Upper lobe of right lung (tissue), 1 donor: ENCODE measurements around the gene ANO1. TPM values are rescaled to one million over a fixed set of nuclear protein-coding genes. Genes with fewer than 3 reads are reported as not detected.

Experiments
- ATAC-seq: fragments of 200-7000 bp; cut with Tn5 transposase; one replicate; pipeline ENCODE4 v1.9.1; 2020; ENCODE audit warnings: mild to moderate bottlenecking, moderate library complexity
- DNase-seq: peaks from one replicate; pipeline ENCODE4 v3.0.0-alpha.2; 2020
- H3K27ac ChIP-seq: fragments of 200-600 bp; one replicate; pipeline ENCODE4 v1.8.0; 2022
- H3K27me3 ChIP-seq: fragments of 200-600 bp; one replicate; pipeline ENCODE4 v1.8.0; 2022; ENCODE audit warnings: mild to moderate bottlenecking
- H3K36me3 ChIP-seq: fragments of 200-600 bp; one replicate; pipeline ENCODE4 v1.8.0; 2022
- H3K4me1 ChIP-seq: fragments of 200-600 bp; one replicate; pipeline ENCODE4 v1.8.0; 2022
- H3K4me3 ChIP-seq: fragments of 200-600 bp; one replicate; pipeline ENCODE4 v1.8.0; 2022; ENCODE audit warnings: mild to moderate bottlenecking
- H3K9me3 ChIP-seq: fragments of 200-600 bp; one replicate; pipeline ENCODE4 v1.8.0; 2022
- intact Hi-C: fragments of 100-400 bp; cut with DNase I; formaldehyde crosslinking; loops from one replicate; pipeline ENCODE4 v1.11.0; 2022
- total RNA-seq: library from RNA; stranded (reverse); fragmentation: NEBNext Ultra II Directional; extraction: Animal tissue kit (Norgen Biotek cat#: 25700); gene quantifications from one replicate; pipeline ENCODE4 v1.2.1, GENCODE V29; 2021
- TF ChIP-seq, protein P1 (sequence below): fragments of 200-600 bp; IDR thresholded peaks from one replicate; pipeline ENCODE4 v1.8.0; 2022; ENCODE audit warnings: antibody characterized with exemption
- donor health status: DM: no; HTN: yes; CAD: no; lungs with severe emphysema.

The ANO1 gene
- total RNA-seq, 1 donor from 2014 or later: 16.8 TPM

DNA sequence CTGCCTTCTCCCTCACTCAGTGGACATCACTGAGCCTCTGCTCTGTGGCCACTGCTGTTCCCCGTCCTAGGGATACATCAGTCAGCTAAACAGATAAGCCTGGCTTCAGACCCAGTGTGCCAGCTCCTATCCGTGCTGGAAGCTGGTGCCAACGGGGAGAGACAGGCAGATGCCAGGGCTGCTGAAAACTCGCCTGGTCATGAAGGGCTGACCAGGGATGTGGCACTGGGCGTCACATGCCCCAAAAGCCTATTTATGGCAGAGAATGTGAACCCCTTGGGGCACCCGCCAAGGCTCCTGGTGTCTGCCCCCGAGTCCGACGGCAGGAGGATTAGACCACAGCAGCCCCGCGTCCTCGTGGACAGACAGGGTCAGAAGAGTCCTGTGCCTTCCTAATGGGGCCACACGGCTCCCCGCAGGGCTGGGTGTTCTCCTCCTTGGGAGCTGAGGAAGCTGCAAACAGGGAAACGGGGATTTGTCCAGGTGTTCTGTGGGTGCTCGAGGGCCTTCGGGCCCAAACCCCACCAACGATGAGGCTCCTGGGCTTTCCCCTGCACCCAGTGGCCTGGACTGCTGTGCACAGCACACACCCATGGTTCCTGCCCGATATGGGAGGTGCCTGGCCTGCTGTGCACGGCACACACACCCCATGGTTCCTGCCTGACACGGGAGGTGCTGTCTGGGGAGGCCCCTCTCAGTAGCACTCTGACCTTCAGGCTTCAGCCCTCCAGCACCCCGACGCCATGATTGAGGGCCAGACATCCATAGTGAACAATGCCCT lies 19.9 kb downstream of the ANO1 start:
- Histone ChIP-seq H3K4me1 (no peaks in the 10 kb centered on the region), H3K36me3 (no peaks in the 10 kb centered on the region), H3K27me3 (no peaks in the 10 kb centered on the region), H3K27ac (no peak overlapping the region), H3K9me3 (no peaks in the 10 kb centered on the region), H3K4me3 (no peak overlapping the region)
- TF ChIP-seq, protein P1, sequence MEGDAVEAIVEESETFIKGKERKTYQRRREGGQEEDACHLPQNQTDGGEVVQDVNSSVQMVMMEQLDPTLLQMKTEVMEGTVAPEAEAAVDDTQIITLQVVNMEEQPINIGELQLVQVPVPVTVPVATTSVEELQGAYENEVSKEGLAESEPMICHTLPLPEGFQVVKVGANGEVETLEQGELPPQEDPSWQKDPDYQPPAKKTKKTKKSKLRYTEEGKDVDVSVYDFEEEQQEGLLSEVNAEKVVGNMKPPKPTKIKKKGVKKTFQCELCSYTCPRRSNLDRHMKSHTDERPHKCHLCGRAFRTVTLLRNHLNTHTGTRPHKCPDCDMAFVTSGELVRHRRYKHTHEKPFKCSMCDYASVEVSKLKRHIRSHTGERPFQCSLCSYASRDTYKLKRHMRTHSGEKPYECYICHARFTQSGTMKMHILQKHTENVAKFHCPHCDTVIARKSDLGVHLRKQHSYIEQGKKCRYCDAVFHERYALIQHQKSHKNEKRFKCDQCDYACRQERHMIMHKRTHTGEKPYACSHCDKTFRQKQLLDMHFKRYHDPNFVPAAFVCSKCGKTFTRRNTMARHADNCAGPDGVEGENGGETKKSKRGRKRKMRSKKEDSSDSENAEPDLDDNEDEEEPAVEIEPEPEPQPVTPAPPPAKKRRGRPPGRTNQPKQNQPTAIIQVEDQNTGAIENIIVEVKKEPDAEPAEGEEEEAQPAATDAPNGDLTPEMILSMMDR: no peak
- DNase-seq: no peak
- no peak for ATAC-seq
- intact Hi-C loops: no loop called here

DNA sequence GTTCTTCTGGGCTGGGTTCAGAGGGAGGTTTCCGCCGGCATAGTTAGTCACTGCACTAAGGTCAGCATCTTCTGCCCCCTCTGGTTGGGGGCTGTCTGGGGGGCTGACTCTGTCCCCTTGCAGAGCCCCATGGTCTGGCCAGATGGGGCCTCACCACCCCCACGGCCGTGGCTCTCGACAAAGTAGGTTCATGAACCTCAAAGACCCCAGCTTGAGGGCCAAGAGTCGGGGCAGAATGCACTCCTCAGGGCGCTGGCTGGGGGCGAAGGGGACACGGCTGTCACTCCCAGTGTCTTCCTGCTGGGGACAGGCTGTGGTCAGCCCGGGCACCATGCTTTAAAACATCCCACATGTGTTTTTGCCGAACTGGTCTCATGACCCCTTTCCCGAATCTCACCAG lies 20.8 kb downstream of the ANO1 start:
- TF ChIP-seq, protein P1: no peak
- Histone ChIP-seq H3K4me1 (no peaks in the 10 kb centered on the region), H3K27me3 (no peaks in the 10 kb centered on the region), H3K27ac (no peak overlapping the region), H3K9me3 (no peaks in the 10 kb centered on the region), H3K4me3 (no peak overlapping the region), H3K36me3 (no peaks in the 10 kb centered on the region)
- intact Hi-C loops: no loop called here
- DNase-seq: no peak
- ATAC-seq: no peak

DNA sequence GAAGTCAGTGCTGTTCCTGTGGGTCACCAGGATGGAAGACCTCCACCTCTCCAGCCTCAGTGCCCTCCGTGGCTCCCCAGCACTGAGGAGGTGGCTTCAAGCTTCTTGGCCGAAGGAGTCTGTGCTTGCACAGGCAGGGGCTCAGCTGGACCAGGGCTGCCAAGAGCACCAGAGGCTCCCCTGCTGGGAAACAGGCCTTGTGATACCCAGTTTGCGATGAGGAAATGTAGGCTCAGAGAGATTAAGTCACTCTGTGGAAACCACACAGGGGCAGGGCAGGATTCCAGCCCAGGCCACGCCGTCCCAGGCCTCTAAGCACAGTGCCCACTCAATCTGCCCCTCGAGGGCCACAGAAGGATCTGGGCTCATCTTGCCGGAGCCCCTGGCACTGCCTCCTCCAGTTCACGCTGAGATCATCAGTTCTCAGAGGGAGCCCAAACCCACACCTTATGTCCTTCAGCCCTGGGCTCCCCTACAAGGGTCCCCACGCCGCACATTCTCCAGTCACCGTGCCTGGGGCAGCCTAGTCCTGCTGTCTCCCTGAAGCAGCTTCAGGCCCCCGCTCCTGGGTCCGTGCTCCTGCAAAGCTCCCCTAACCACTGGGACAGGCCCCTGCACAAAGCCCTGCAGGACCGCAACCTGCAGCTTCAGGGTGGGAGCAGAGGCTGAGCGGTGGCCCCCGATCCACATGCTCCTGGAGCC lies 21.6 kb downstream of the ANO1 start:
- Histone ChIP-seq H3K9me3 (no peaks in the 10 kb centered on the region), H3K27me3 (no peaks in the 10 kb centered on the region), H3K27ac (no peak overlapping the region), H3K4me3 (no peak overlapping the region), H3K36me3 (no peaks in the 10 kb centered on the region), H3K4me1 (no peaks in the 10 kb centered on the region)
- TF ChIP-seq, protein P1: no peak
- DNase-seq: no peak
- intact Hi-C loops: no loop called here
- no peak for ATAC-seq

DNA sequence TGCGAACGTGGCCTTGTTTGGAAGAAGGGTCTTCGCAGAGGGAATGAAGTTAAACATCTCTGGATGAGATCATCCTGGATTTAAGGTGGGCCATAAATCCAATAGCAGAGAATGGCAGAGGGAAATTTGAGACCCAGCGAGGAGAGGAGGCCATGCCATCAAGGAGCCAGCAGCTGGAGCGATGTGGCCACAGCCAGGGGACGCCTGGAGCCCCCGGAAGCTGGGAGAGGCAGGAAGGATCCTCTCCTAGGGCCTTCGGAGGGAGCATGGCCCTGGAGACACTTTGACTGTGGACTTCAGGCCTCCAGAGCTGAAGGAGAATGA lies 22.1 kb downstream of the ANO1 start:
- TF ChIP-seq, protein P1: no peak
- no peaks in the 10 kb centered on the region for H3K27me3 ChIP-seq
- H3K36me3 ChIP-seq: no peaks in the 10 kb centered on the region
- ATAC-seq (no peak), DNase-seq (no peak)
- intact Hi-C loops: no loop called here
- no peak overlapping the region for H3K27ac ChIP-seq
- H3K9me3 ChIP-seq: no peaks in the 10 kb centered on the region
- H3K4me3 ChIP-seq: no peak overlapping the region
- no peaks in the 10 kb centered on the region for H3K4me1 ChIP-seq

- Histone ChIP-seq H3K9me3 (no peaks in the 10 kb centered on the region), H3K27ac (no peak overlapping the region), H3K36me3 (no peaks in the 10 kb centered on the region), H3K27me3 (no peaks in the 10 kb centered on the region), H3K4me3 (no peak overlapping the region), H3K4me1 (no peaks in the 10 kb centered on the region)
- intact Hi-C loops: no loop called here
- no peak for ATAC-seq
- TF ChIP-seq, protein P1: no peak
- no peak for DNase-seq
Observed at GRCh38 chr11:70100791-70101190, 22.7 kb downstream of the ANO1 start.
